Measurements from ENCODE around the gene EGFR.

Gene EGFR

DNA sequence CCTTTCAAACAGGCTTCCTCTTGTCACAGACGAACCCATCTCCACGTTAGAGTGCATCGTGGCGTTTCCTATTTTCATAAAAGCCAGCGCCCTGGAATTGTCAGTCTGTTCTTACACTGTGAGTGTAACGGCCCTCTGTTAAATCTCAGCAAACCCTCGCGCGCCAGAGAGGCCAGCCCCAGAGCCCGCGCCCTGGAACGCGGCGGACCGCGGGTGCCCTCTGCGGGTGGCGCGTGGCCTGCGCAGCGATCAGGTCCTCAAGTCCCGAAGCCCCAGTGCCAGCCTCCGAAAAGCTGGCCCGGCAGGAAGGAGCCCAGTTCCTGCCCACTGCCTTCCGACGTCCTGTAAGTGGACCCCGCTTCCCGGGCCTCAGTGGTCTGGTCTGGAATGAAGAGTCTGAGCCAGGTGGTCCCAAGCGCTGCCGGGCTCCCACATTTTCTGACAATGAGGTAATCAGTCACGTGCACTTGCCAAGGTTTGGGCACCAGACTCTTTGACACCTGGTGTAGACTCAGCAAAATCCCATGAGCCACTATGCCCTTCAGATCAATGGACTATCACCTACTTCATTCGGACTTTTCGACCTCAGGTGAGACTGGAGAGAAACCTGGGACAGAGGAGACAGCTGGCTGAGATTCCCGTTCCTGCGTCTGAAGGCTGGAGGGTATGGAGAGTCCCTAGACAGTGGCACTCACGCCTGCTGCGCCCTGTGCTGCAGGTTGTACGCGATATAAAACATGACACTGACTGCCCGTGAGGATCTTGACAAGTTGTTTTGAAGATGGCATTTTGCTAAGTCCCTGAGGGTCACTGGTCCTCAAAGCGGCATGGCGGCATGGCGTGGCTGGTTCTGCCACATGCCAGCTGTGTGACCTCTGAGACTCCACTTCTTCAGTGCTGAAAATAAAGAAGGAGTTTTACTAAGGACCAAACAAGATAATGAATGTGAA lies 237.0 kb downstream of the EGFR start:
- peak; percentile 55 to 56 for DNase-seq

DNA sequence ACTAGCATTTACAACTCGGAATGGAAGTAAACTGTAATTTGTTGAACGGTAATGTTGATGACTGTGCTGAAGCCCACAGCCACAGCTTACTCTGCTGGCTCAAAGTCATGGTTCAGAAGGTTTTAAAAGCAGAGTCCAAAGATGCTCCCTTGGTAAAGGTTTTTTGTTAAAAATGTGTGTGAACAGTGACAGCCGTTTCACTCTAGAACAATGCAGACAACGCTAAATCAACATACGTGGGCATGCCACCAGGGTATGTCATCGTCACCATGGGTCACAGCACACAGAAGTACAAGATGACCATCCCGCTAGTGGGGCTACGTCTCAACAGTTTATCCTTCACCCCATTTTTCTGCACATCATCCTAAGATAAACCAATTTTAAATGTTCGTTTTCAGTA lies 239.8 kb downstream of the EGFR start:
- DNase-seq, result no peak

- no peak for DNase-seq
These were observed 241.4 kb downstream of the EGFR start for GRCh38 chr7:55260171-55260570.

GRCh38 chr7:55260676-55261385 lies 242.0 kb downstream of the EGFR start:
- DNase-seq, result no peak
